Activated CD8-positive, alpha-beta memory T cell treated with anti-CD3 and anti-CD28 coated beads for 36 hours (primary cell): Measurements from ENCODE around the gene ATG2B. TPM values are rescaled to one million over a fixed set of nuclear protein-coding genes. Genes with fewer than 3 reads are reported as not detected.
"Not testable (repeated sequence)": the region's sequence is repeated elsewhere in the genome, so short reads cannot be mapped to it uniquely, and the experiment has no call there.

Source experiments
- CTCF ChIA-PET: fragments of 350-600 bp; sonication (Branson Sonifier 250); formaldehyde crosslinking; loops from one replicate; lab custom pipeline; 2021; ENCODE audit warnings: antibody characterized with exemption; lab: Charles Lee
- POLR2A ChIA-PET: fragments of 350-600 bp; sonication (Branson Sonifier 250); formaldehyde crosslinking; loops from one replicate; lab custom pipeline; 2021; ENCODE audit warnings: antibody characterized with exemption; lab: Charles Lee
- total RNA-seq, 2 experiments: library from RNA; stranded (reverse); gene quantifications; one replicate each; pipeline ENCODE4 v1.2.3, GENCODE V29; 2021

Gene ATG2B
- total RNA-seq, 2 experiments from 2014 or later = 19.6 to 20.6 TPM

DNA sequence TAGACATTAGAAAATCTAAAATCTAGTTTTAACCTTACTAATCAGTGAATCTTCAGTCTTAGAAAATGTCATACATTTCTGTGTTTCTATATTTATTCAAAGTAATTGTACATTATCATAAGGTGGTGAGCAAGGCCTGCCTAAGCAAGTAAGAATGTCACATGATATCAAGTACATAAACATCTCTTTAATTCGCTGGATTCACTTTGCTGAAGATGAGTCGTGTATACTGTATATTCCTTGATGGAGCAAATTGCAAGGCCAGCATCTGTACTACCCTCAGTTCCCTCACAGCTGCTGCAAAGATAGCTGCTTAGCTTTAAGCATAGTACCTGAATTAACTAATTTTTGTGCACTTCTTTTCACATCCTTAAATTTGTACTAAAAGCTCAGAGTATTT is 20.3 kb upstream of the ATG2B start:
- ChIA-PET POLR2A (no interaction called here), CTCF (no interaction called here)

DNA sequence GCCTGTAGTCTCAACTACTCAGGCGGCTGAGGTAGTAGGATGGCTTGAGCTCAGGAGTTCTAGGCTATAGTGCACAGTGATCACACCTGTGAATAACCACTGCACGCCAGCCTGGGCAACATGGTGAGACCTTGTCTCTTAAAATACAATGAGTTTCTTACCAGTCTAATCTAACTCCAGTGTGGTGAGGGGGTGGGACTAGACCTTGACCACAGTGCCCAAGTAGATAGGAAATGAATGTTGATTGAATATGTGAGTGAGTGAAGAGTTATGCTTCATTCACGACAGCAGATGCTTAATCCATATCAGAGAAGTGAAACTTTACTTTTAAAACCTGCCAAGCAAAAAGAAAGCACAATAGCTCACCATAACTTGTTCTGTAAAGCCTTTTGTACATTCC is 17.6 kb upstream of the ATG2B start:
- CTCF ChIA-PET = interaction anchor here (1.0 kb wide), 1 partner anchor 15 kb away, joined by 3 read pairs; no protein-coding TSS in a partner anchor

DNA sequence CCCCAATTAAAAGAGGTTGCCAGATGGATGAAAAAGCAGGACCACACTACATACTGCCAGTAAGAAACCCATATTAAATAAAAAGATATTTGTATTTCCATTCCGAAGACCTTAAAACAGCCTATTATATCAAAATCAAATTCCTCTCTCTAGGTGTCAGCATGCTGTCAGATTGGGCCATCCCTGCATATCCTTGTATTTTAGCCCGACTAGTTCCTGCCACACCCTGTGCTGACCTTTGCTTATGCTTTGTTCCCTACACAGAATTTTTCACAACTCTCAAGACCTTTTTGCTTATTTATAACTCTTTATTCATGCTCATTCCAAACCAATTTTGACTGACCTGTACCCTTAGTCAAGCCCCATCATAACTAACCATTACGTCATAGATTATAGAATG is 13.0 kb upstream of the ATG2B start:
- ChIA-PET POLR2A (no interaction called here), CTCF (no interaction called here)

More for the DNA sequence above, 17.6 kb upstream of the ATG2B start:
- POLR2A ChIA-PET = no interaction called here

DNA sequence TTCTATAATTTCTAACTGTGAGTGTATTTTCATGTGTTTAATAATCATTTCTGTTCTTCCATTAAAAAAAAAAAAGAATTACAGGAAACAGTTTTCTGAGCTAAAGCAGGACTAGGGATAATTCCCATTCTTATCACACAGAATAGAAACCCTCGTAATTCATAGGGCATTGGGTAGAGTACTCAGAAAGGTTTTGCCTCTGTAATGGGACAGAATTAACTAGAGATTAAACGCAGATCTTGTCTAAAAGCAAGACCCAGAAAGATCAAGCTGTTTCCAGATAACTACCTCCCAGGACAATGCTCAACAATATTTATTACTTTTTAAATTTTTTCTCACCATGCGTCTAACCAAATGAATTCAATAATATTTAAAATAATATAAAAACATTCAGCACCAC is 10.4 kb upstream of the ATG2B start:
- POLR2A ChIA-PET = no interaction called here
- CTCF ChIA-PET = no interaction called here

DNA sequence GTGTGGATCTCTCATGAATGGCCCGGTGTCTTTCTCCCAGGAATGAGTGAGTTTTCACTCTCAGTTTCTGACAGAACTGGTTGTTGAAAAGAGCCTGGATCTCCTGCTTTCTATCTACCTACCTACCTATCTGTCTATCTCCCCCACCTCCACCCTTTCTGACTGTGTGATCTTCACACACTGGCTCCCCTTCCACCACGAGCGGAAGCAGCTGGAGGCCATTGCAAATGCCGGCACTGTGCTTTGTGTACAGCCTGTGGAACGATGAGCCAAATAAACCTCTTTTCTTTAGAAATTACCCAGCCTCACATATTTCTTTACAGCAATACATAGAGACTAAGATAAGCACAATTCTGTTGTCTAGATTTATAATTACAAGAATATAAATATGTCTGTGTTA is 7.4 kb upstream of the ATG2B start:
- ChIA-PET POLR2A (no interaction called here), CTCF (no interaction called here)

DNA sequence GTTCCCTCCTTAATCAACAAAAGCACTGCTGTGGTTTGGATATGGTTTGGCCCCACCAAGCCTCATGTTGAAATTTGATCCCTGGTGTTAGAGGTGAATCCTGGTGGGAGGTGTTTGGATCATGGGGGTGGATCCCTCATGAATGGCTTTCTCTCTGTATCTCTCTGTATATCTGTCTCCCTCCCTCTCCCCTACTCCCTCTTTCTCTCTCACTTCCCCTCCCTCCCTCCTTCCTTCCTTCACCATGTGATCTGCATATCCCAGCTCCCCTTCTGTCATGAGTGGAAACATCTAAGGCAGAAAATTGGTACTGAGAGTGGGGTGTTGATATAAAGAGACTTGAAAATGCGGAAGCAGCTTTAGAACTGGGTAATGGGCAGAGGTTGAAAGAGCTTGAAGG is 5.4 kb upstream of the ATG2B start:
- ChIA-PET CTCF (interaction anchor here (1.4 kb wide), 1 partner anchor 16 kb away, joined by 3 read pairs; no protein-coding TSS in a partner anchor), POLR2A (no interaction called here)

DNA sequence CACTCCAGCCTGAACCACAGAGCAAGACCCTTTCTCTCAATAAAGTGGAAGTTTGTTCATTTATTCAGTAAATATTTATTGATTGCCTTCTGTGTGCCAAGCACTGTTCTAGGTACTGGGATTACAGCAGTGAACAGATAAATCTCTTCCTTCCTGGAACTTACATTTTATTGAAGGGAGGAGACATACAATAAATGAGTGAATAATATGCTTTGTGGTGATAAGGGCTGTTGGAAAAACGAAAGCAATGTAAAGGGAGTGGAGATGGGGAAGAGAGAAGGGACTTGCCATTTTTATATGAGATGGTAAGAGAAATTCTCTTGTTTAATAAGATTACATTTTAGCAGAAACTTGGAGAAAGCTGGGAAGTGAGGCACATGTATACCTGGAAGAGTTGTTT is 1.8 kb upstream of the ATG2B start:
- ChIA-PET CTCF (no interaction called here), POLR2A (no interaction called here)

DNA sequence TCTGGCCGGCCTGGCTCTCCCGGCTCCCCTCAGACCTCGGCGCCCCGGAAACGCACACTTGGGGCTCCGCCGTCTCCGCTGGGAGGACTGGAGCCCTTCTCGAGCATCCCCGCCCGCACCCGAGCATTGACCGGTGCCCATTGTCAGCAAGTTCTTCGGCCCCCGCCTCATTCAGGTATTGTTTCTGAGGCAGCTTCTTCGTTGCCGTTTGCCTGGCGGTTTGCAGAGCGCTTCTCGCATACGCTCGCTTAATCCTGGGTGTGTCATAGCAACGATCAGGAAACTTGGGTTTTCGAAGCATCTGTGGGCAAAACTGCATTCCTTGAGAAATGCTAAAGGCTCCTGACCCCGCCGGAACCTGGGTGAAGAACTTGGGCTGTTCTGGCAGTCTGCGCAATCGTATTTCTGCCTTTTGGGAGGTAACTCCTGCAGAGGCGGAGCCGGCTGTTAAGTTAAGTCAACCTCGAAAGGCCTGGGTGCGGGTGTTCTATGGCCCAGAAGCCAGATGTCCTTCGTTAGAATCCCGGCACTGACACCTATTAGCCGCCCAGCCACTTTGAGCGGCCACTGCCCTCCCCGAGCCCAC is 703 bp upstream of the ATG2B start:
- CTCF ChIA-PET = no interaction called here
- POLR2A ChIA-PET = interaction anchor here (1.0 kb wide), 1 partner anchor 27 kb away, joined by 4 read pairs; no protein-coding TSS in a partner anchor

DNA sequence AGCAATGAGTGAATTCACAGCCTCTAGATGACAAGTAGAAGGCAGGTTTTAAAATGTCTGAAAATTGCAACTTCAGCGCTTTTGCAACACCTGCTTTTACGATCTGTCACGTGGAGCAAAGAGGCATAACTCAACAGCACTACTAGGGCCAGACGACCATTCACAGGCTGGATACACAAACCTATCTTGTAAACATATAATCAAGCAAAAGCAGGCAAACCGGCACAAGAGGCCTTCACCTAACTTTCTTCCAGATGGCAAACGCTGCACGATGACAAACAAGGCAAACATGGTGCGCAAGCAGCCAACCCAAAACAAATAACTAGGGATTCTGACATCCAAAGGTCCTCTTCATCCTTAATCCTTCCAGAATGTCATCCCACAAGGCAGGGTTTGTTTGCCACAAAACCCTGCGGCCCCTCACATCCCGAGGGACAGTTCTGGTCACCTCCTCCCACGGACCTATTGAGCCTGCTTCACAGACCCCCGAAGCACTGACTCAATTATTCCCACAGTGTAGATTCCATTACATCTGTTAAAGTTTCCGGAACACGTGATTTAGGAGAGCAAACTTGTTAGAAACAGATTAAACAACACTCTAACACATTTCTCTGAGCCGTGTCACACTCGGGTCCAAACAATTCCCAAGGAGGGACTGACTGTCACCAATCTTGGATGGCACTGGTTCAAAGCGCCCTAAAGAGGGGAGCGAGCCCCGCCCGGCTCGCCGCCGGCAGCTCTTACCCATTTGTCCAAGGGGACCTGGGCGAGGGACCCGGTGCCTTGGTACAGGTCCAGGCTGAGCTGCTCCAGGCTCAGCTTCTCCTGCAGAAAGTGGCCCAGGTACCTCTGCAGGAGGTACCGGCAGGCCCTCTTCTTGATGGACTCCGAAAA is 823 bp downstream of the ATG2B start:
- POLR2A ChIA-PET = interaction anchor here (1.1 kb wide), 1 partner anchor 30 kb away, joined by 3 read pairs; the partner anchor contains the start of gene AK7
- CTCF ChIA-PET = no interaction called here

DNA sequence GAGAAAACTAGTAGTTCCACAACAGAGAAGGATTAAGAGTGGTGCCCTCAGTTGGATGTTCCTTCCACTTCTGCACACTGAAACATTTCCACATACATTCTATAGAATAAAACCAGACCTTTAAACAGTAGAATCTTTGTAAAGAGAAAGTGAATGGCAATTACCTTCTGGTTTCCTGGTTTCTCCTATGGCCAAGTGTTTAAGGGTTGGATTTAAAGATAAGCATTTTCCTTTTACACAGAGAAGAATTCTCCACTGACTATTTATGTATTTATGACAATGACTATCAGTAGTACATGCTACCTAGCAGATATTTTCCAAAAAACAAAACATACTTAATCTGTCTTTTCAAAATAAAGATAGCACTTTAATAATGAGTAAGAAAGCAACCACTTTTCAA is 3.2 kb downstream of the ATG2B start:
- CTCF ChIA-PET = no interaction called here
- POLR2A ChIA-PET = no interaction called here

DNA sequence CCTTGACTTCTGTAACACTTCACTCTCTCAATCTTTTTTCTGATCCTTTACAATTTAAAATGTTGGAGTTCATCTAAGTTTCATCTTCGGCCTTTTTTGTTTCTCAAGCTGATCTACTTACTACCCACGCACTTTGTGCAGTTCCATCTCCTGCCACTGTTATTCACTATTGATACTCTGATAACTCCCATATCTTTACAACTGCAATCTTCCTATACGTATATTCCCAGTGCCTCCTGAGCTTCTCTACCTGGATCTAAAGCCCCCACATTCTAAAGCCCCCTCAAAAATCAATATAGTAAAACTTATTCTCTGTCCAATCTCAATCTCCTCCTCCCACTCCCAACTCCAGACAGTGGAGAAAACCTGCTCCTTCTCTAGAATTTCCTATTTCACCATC is 5.9 kb downstream of the ATG2B start:
- CTCF ChIA-PET = no interaction called here
- POLR2A ChIA-PET = no interaction called here

DNA sequence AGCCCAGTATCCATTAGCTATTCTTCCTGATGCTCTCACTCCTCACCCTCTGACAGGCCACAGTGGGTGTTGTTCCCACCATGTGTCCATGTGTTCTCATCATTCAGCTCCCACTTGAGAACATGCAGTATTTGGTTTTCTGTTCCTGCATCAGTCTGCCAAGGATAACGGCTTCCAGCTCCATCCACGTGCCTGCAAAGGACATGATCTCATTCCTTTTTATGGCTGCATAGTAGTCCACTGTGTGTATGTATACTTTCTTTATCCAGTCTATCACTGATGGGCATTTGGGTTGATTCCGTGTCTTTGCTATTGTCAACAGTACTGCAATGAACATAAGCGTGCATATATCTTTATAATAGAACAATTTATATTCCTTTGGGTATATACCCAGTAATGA is 8.9 kb downstream of the ATG2B start:
- POLR2A ChIA-PET = no interaction called here
- CTCF ChIA-PET = no interaction called here

DNA sequence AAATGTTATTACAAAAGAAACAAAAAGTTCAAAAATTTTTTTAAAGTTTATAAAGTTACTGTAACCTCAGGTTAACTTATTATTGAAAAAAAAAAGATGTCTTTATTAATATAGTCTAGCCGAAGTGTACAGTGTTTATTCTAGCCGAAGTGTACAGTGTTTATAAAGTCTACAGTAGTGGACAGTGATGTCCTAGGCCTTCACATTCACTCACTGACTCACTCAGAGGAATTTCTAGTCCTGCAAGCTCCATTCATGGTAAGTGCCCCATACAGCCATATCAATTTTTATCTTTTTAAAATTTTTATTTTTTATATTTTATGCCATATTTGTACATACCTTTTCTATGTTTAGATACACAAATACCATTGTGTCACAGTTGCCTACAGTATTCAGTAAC is 10.4 kb downstream of the ATG2B start:
- CTCF ChIA-PET = no interaction called here
- POLR2A ChIA-PET = interaction anchor here (0.6 kb wide), 1 partner anchor 64 kb away, joined by 3 read pairs; no protein-coding TSS in a partner anchor

DNA sequence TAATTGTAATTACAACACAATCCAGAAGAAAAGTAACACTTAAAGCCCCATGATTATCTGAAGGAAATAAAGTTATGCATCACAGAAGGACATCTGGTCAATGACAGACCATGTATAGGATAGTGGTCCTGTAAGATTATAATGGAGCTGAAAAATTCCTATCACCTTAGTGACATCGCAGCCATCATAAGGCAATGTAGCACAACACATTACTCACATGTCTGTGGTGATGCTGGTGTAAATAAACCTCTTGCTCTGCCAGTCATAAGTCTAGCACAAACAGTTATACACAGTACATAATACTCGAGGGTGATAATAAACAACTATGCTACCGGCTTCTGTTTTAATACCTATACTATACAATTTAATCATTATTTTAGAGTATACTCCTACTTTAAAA is 11.2 kb downstream of the ATG2B start:
- CTCF ChIA-PET = no interaction called here
- POLR2A ChIA-PET = no interaction called here

DNA sequence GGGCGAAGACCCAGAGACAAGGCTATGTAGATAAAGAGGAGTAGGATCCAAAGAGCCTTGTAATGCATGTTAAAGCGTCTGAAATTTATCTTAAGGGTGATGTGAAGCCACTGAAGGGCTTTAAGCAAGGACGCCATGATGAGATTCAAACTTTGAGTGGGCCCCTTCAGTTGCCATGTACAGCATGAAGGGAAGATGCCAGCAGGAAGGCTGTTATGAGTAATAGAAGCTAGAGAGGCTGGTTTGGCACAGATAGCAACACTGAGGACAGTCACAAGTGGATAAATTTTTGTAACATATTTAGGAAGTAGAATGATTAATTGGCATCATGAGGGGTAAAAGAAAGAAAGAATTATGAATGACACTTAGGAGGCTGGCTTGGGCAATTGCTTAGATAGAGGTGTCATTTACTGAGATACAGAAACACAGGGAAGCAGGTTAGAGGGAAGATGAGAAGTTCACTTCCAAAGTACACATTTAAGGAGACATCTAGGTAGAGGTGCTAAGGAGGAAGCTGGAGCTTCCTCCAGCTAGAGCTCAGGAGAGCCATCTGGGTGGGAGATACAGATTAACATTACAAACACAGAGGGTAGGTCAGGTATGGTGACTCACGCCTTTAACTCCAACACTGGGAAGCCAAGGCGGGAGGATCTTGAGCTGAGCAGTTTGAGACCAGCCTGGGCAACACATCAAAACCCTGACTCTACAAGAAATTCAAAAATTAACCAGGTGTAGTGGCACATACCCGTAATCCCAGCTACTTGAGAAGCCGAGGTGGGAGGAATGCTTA is 13.7 kb downstream of the ATG2B start:
- POLR2A ChIA-PET = no interaction called here
- CTCF ChIA-PET = interaction anchor here (1.2 kb wide), 1 partner anchor 9 kb away, joined by 3 read pairs; no protein-coding TSS in a partner anchor

DNA sequence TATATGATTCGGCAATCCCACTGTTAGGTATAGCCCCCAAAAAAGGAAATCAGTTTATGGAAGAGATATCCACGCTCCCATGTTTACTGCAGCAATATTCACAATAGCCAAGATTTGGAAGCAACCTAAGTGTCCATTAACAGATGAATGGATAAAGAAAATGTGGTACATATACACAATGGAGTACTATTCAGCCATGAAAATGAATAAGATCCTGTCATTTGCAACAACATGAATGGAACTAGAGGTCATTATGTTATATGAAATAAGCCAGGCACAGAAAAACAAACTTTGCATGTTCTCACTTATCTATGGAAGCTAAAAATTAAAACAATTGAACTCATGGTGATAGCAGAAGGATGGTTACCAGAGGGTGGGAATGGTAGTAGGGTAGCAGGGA is 15.2 kb downstream of the ATG2B start:
- POLR2A ChIA-PET, CTCF ChIA-PET: not testable (repeated sequence)

DNA sequence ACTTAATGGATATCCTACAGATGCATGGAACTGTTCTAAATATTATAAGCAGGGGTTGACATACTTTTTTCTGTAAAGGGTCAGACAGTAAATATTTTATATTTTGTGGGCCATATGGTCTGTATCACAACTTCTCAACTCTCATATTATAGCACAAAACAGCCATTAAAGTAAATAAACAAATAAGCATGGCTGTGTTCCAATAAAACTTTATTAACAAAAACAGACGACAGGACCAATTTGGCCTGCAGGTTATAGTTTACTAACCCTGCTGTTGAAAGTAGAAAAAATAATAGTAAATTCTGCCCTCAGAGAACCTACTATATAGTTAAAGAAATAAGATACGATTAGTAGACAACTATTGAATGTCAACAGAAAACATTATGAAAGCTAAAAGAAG is 17.5 kb downstream of the ATG2B start:
- ChIA-PET POLR2A (no interaction called here), CTCF (no interaction called here)

DNA sequence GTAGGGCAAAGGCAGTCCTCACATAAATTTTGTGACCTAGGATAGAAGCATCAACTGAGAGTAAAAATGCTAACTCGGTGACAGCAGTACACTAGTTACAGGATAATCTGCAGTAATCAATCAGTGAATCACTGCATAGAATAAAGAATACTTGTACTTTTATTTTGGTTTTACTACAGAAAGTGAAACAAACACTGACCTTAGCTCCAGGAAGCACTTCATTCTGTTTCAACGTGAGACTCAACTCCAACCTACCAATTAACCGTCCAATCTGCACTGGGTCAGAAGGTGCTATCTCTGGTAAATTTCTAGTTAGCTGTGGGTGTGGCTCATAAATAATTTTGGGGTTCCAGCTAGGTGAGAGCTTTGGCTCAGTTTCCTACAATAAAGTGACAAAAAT is 21.8 kb downstream of the ATG2B start:
- POLR2A ChIA-PET = interaction anchor here (0.6 kb wide), 1 partner anchor 1276 kb away, joined by 3 read pairs; no protein-coding TSS in a partner anchor
- CTCF ChIA-PET = interaction anchor here (0.7 kb wide), 1 partner anchor 12 kb away, joined by 4 read pairs; no protein-coding TSS in a partner anchor

DNA sequence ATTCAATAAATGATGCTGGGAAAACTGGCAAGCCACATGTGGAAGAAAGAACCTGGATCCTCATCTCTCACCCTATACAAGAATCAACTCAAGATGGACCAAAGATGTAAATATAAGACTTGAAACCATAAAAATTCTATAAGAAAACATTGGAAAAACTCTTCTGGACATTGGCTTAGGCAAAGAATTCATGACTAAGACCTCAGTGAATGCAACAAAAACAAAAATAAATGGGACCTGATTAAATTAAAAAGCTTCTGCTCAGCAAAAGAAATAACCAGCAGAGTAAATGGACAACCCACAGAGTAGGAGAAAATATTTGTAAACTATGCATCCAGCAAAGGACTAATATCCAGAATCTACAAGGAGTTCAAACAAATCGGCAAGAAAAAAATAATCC is 24.6 kb downstream of the ATG2B start:
- POLR2A ChIA-PET = no interaction called here
- CTCF ChIA-PET = no interaction called here

DNA sequence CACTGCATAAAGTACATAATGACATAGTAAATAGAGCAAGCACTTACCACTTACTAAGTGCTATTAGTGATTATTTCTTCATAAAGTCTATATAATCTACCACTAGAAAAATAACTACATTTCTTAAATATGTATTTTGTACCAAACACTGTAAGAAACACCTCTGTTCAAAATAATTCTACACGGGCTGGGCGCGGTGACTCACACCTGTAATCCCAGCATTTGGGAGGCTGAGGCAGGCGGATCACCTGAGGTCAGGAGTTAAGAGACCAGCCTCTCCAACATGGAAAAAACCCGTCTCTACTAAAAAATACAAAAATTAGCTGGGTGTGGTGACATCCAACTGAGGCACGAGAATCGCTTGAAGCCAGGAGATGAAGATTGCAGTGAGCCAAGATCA is 38.9 kb downstream of the ATG2B start:
- ChIA-PET CTCF (no interaction called here), POLR2A (no interaction called here)
